NCI-H2196 (cell line): ENCODE measurements around the gene KCTD19.
A peak's percentile ranks its signal among the peaks of the same experiment; 100 is the strongest.

Source experiments
- DNase-seq: peaks from one replicate; lab custom pipeline; 2025; ENCODE audit not compliant: unreplicated experiment; lab: John Stamatoyannopoulos, UW

Gene KCTD19

DNA sequence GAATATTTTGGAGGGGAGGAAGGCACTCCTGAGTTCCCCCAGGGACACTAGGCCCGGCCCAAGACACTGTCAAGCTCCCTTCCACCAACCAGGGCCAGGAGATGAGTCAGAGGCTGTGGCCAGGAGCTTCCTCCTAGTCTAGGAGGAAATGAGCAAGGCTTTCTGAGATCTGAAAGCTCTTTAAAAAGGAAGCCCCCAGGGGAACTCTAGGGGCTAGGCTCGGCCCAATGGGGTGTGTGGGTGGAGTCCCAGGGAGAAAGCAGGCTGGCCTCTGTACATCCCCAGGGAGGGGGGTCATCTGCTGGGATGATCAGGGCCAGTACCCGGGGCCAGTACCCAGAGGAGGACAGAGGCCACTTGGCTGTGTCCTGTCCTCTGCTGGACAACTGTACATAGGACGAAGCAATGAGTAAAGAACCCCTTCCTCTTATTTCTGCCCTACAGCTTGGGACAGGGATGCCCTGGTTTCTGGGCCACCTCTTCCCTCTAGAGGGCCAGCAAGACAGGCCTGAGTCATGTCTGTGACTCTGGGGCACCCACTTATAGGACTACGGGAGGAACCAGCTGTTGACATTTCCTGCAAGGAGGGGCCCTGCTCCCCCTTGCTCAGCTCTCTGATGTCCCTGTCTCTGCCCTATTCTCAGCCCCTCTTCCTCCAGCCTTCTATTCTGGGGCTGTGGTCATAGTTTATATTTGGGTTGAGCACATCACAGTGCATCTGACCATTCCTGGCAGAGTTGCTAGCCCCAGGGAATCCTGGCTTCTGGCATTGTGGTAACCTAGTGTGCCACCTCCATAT, 82.0 kb downstream of the KCTD19 start:
- no peak for DNase-seq

- DNase-seq: no peak
These were observed 83.1 kb downstream of the KCTD19 start for GRCh38 chr16:67243481-67243880.

DNA sequence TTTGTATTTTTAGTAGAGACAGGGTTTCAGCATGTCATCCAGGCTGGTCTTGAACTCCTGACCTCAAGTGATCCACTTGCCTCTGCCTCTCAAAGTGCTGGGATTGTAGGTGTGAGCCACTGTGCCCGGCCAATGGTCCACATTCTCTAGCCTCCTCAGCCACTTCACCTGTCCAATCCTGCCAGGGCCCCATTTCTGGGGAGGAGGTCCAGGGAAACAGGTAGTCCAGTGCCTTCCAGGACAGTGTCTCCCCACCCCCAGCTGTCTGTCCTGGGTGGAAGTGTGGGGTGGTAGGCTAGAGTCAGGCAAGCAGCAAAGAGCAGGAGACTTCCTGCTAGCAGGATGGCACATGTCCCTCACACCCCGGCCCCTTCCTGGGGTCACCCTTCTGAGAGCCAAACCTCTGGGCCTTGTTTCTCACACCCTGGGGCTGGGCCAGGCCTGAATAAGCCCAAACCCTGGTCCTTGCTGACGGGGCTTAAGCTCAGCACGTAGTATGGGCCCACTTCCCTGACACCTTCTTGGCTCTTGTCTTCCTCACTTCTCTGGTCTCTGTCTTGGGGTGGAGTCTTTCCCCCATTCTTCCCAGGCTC, 84.3 kb downstream of the KCTD19 start:
- DNase-seq: no peak

GRCh38 chr16:67241008-67241900, 85.3 kb downstream of the KCTD19 start:
- peak; percentile 24 for DNase-seq

DNA sequence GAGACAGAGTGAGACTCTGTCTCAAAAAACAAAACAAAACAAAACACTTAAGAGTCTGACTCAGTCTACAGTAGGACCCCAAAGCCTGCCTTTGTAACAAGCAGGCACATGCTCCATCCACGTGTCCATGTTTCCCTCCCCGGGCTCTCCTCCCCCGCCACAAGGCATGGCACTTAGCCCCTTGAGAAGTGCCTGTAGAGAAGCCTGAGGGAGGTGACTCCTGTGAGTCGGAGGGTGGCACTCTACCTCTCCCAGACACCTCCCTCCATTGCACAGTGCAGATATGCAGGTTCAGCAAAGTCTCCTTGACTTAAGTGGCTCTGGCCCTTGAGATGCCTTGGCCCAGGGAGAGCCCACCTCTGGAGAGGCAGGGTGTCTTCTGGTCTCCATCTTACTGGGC, 86.0 kb downstream of the KCTD19 start:
- no peak for DNase-seq
